Neutrophil (primary cell): ENCODE results near the gene LRRC8C.
"Not testable (repeated sequence)": the region's sequence is repeated elsewhere in the genome, so short reads cannot be mapped to it uniquely, and the experiment has no call there.

Experiments used
- H3K27ac ChIP-seq: fragments of 200-600 bp; sonication (generic); 2 replicates; pipeline ENCODE4 v1.5.1; 2016; ENCODE audit warnings: mild to moderate bottlenecking, moderate library complexity
- H3K27me3 ChIP-seq: fragments of 200-600 bp; sonication (generic); 2 replicates; pipeline ENCODE4 v1.6.0; 2016; ENCODE audit warnings: mild to moderate bottlenecking
- H3K36me3 ChIP-seq: fragments of 200-600 bp; sonication (generic); 2 replicates; pipeline ENCODE4 v1.5.1; 2017
- H3K4me1 ChIP-seq, 2 experiments: fragments of 200-600 bp in 1 of 2; sonication (generic) in 1 of 2; 1 replicate in 1 of 2; 2 replicates in 1 of 2; pipeline versions ENCODE4 v1.5.1 to v1.6.1; 2013 to 2016; ENCODE audit warnings: low read depth in 1 of 2, low read length in 1 of 2, mild to moderate bottlenecking in 1 of 2, moderate library complexity in 1 of 2; ENCODE audit not compliant: control insufficient read depth in 1 of 2, insufficient read depth in 1 of 2
- H3K4me3 ChIP-seq, 2 experiments: fragments of 200-600 bp in 1 of 2; sonication (generic) in 1 of 2; 1 replicate in 1 of 2; 2 replicates in 1 of 2; pipeline ENCODE4 v1.5.1; 2013 to 2016; ENCODE audit warnings: low read depth in 1 of 2, low read length in 1 of 2, mild to moderate bottlenecking in 1 of 2, moderate library complexity in 1 of 2
- H3K9me3 ChIP-seq: fragments of 200-600 bp; sonication (generic); 2 replicates; pipeline ENCODE4 v1.5.1; 2016
- TF ChIP-seq, protein P1 (sequence below): fragments of 200-600 bp; sonication (generic); IDR thresholded peaks from 2 replicates; pipeline ENCODE4 v1.5.1; 2016; ENCODE audit warnings: antibody characterized with exemption

The LRRC8C gene

DNA sequence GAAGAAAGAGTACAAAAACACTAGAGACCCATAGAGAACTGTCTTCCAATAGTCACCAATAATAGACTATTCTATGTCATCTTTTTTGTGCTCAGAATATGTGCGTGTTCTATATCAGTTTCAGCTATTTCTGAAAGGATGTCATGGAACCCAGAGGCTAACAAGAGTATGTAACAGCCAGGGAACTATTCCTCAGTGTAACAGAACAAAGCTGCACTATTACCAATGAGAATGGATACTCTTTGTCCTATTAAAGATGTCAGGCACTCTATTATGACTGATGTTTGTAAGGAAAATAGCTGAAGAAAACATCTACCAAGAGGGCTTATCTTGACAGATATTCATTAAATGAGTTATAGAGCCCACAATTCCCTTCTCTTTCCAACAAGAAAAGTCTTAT is 8.6 kb upstream of the LRRC8C start:
- Histone ChIP-seq H3K27me3 (no peaks in the 10 kb centered on the region), H3K27ac (no peak overlapping the region), H3K36me3 (no peaks in the 10 kb centered on the region), H3K4me1 (no peaks in the 10 kb centered on the region), H3K9me3 (no peaks in the 10 kb centered on the region), H3K4me3 (no peak overlapping the region)
- TF ChIP-seq, protein P1, sequence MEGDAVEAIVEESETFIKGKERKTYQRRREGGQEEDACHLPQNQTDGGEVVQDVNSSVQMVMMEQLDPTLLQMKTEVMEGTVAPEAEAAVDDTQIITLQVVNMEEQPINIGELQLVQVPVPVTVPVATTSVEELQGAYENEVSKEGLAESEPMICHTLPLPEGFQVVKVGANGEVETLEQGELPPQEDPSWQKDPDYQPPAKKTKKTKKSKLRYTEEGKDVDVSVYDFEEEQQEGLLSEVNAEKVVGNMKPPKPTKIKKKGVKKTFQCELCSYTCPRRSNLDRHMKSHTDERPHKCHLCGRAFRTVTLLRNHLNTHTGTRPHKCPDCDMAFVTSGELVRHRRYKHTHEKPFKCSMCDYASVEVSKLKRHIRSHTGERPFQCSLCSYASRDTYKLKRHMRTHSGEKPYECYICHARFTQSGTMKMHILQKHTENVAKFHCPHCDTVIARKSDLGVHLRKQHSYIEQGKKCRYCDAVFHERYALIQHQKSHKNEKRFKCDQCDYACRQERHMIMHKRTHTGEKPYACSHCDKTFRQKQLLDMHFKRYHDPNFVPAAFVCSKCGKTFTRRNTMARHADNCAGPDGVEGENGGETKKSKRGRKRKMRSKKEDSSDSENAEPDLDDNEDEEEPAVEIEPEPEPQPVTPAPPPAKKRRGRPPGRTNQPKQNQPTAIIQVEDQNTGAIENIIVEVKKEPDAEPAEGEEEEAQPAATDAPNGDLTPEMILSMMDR = no peak

DNA sequence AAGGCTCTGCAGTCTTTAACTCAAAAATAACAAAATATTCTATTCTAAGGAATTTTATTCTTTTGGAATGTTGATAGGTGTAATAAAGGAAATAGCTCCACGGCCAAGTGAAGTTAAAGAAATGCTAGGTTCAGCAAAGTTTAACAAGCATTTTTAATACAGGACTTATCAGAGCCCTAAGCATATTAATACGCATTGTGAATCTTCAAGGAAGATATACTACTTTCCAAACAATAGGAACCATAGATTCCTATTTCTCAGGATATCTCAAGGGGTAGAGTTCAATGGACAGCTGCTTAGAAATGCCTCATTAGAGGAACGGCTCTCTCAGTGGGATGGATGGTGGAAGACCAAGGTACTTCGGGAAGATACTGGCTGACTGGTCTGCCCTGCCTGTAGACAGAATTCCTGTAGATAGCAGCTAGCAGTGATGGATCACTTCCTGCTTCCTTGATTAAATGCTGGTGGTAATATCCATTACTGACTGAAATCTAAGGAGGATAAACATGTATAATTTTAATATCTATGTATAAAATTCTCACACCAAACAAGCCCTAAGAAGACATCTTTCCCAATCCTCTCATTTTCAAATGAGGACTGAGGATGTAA is 8.1 kb upstream of the LRRC8C start:
- no peaks in the 10 kb centered on the region for H3K9me3 ChIP-seq
- no peaks in the 10 kb centered on the region for H3K27me3 ChIP-seq
- no peak overlapping the region for H3K4me3 ChIP-seq
- no peak overlapping the region for H3K27ac ChIP-seq
- H3K4me1 ChIP-seq = no peaks in the 10 kb centered on the region
- no peaks in the 10 kb centered on the region for H3K36me3 ChIP-seq
- TF ChIP-seq, protein P1 = no peak

DNA sequence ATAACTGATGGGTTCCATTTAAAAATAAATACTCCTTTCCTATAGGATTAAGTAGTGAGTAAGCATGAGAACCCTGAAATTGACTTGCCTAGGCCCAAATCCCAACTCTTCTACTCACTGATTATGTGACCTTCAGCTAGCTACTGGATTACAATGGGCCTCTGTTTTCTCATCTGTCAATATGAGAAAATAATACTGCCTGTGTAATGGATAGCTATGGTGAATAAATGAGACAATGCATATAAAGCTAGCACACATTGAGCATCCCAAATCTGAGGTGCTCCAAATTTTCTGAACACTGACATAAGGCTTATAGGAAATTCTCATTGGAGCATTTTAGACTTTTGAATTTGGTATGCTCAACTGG is 5.3 kb upstream of the LRRC8C start:
- peaks cover 0 to 2% of the 10 kb centered on the region in 2 experiments for H3K4me1 ChIP-seq
- H3K9me3 ChIP-seq = no peaks in the 10 kb centered on the region
- H3K36me3 ChIP-seq = no peaks in the 10 kb centered on the region
- H3K27ac ChIP-seq = no peak overlapping the region
- peaks cover 14% of the 10 kb centered on the region for H3K27me3 ChIP-seq
- no peak overlapping the region for H3K4me3 ChIP-seq
- TF ChIP-seq, protein P1 = no peak

DNA sequence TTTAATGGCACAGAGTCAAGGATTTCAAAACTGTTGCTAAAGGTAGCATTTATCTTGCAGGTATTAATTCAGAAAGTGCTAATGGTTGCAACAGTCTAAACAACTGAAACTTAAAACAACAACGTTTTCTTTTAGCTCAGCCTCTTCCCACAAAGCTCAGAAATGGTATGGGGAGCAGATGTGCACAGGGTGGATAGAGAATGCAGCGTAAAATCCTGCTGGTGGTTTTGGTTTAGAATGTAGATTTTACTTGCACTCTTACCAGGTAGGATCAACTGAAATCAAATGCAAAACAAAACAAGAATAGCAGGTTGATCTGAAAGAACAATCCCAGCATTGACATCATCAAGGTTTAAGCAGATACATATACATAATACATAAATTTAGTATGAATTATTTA is 3.8 kb upstream of the LRRC8C start:
- Histone ChIP-seq H3K36me3 (no peaks in the 10 kb centered on the region), H3K4me3 (no peak overlapping the region), H3K9me3 (no peaks in the 10 kb centered on the region), H3K27ac (no peak overlapping the region), H3K4me1 (peaks cover 6 to 11% of the 10 kb centered on the region in 2 experiments), H3K27me3 (peaks cover 25% of the 10 kb centered on the region)
- TF ChIP-seq, protein P1 = no peak

DNA sequence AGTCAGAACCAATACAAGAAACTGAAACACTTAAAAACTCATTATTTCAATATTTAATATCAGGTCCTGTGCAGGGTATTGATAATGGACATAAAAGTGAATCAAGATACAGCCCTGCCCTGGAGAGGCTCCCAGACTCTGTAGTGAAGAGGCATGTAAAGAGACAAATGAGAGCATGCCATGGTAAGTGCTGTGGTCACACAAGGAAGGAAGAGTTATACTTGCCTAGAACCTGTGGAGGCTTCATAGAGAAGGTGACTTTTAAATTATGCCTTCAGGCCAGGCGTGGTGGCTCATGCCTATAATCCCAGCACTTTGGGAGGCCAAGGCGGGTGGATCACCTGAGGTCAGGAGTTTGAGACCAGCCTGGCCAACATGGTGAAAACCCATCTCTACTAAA is 3.3 kb upstream of the LRRC8C start:
- not testable (repeated sequence) for H3K27ac ChIP-seq, H3K36me3 ChIP-seq, H3K4me3 ChIP-seq, H3K9me3 ChIP-seq
- H3K4me1 ChIP-seq = peaks cover 8 to 15% of the 10 kb centered on the region in 2 experiments
- peaks cover 29% of the 10 kb centered on the region for H3K27me3 ChIP-seq

DNA sequence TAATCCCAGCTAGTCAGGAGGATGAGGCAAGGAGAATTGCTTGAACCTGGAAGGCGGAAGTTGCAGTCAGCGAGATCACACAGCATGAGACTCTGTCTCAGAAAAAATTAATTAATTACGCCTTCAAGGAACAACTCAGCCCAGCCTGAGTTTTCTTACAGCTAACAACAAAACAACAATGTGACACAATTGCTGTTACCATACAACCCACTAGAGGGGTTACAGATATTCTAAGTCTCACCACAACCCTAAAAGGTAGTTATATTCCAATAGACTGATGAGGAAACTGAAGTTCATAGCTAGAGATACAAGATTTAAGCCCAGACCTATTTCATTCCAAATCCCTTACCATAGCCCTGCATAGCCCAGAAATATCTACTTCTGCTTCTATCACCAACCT is 2.9 kb upstream of the LRRC8C start:
- TF ChIP-seq, protein P1 = no peak
- peaks cover 8 to 15% of the 10 kb centered on the region in 2 experiments for H3K4me1 ChIP-seq
- H3K4me3 ChIP-seq = no peak overlapping the region
- H3K36me3 ChIP-seq = no peaks in the 10 kb centered on the region
- H3K9me3 ChIP-seq = no peaks in the 10 kb centered on the region
- peaks cover 30% of the 10 kb centered on the region for H3K27me3 ChIP-seq
- no peak overlapping the region for H3K27ac ChIP-seq
